ENCODE data around the gene TAS1R3. TPM values are rescaled to one million over a fixed set of nuclear protein-coding genes. Genes with fewer than 3 reads are reported as not detected.

The TAS1R3 gene
- total RNA-seq, 2 experiments from 2014 or later, result 0.99 to 1.1 TPM

- H3K9me3 ChIP-seq (ENCODE audit: low read length), result no peaks in the 10 kb centered on the region
- H3K4me1 ChIP-seq (ENCODE audit: insufficient read depth, low read length, poor library complexity, severe bottlenecking), result no peaks in the 10 kb centered on the region
- no TSS peak for BruUV-seq (replicated peaks)
- intact Hi-C loops (cut with micrococcal nuclease; ENCODE audit: unreplicated experiment), result no loop called here
- ChIA-PET CTCF (ENCODE audit: unreplicated experiment) (no interaction called here), POLR2A (no interaction called here)
- TF ChIP-seq CTCF (conservative IDR thresholded peaks at IDR 0.05; ENCODE audit: low read length) (no peak), EZH2phosphoT487 (IDR thresholded peaks at IDR 0.05; ENCODE audit: borderline replicate concordance, low read depth, low read length) (no peak)
- H3K4me2 ChIP-seq (ENCODE audit: low read length), result no peak overlapping the region
- no peak for DNase-seq (ENCODE audit: low spot score)
- H3K79me2 ChIP-seq (ENCODE audit: insufficient read depth, low read depth, low read length), result no peaks in the 10 kb centered on the region
- H2AFZ ChIP-seq (ENCODE audit: low read length), result no peak overlapping the region
- no peaks in the 10 kb centered on the region for H3K9me2 ChIP-seq (ENCODE audit: insufficient read depth, low read length)
- no peaks in the 10 kb centered on the region for H4K20me1 ChIP-seq (ENCODE audit: insufficient read depth, low read length)
- no peak overlapping the region for H3K27ac ChIP-seq (ENCODE audit: low read depth, low read length, poor library complexity, severe bottlenecking)
- no peaks in the 10 kb centered on the region for H3K36me3 ChIP-seq (ENCODE audit: insufficient read depth, low read length)
- H3K4me3 ChIP-seq (ENCODE audit: low read depth, low read length, poor library complexity, severe bottlenecking), result no peak overlapping the region
These were observed 35.7 kb upstream of the TAS1R3 start for GRCh38 chr1:1295154-1295923.

- intact Hi-C loops (cut with micrococcal nuclease; ENCODE audit: unreplicated experiment), result no loop called here
- CTCF ChIA-PET (ENCODE audit: unreplicated experiment), result no interaction called here
- POLR2A ChIA-PET, result no interaction called here
These were observed 34.7 kb upstream of the TAS1R3 start for GRCh38 chr1:1296070-1297061.

More at GRCh38 chr1:1296070-1297061, 34.7 kb upstream of the TAS1R3 start:
- Histone ChIP-seq H3K9me3 (ENCODE audit: low read length) (no peaks in the 10 kb centered on the region), H3K4me3 (ENCODE audit: low read depth, low read length, poor library complexity, severe bottlenecking) (no peak overlapping the region), H3K9me2 (ENCODE audit: insufficient read depth, low read length) (no peaks in the 10 kb centered on the region), H4K20me1 (ENCODE audit: insufficient read depth, low read length) (no peaks in the 10 kb centered on the region), H3K36me3 (ENCODE audit: insufficient read depth, low read length) (no peaks in the 10 kb centered on the region), H3K79me2 (ENCODE audit: insufficient read depth, low read depth, low read length) (no peaks in the 10 kb centered on the region), H3K4me1 (ENCODE audit: insufficient read depth, low read length, poor library complexity, severe bottlenecking) (no peaks in the 10 kb centered on the region), H3K27ac (ENCODE audit: low read depth, low read length, poor library complexity, severe bottlenecking) (no peak overlapping the region), H3K4me2 (ENCODE audit: low read length) (no peak overlapping the region), H2AFZ (ENCODE audit: low read length) (no peak overlapping the region)
- DNase-seq (ENCODE audit: low spot score), result no peak
- no TSS peak for BruUV-seq (replicated peaks)
- TF ChIP-seq EZH2phosphoT487 (IDR thresholded peaks at IDR 0.05; ENCODE audit: borderline replicate concordance, low read depth, low read length) (no peak), CTCF (conservative IDR thresholded peaks at IDR 0.05; ENCODE audit: low read length) (no peak)

Measured in OCI-LY7 (cell line).